GM23248 (cell line): Measurements from ENCODE around the gene COQ8B.

ENCODE experiments used
- EZH2 ChIP-seq: fragments of 200-600 bp; sonication (generic); IDR thresholded peaks from 2 replicates; pipeline ENCODE4 v1.6.1; 2018; ENCODE audit warnings: antibody characterized with exemption, mild to moderate bottlenecking; ENCODE audit not compliant: insufficient read depth, poor library complexity, severe bottlenecking
- EZH2phosphoT487 ChIP-seq: fragments of 200-600 bp; sonication (generic); IDR thresholded peaks from 2 replicates; pipeline ENCODE4 v1.6.1; 2018; ENCODE audit warnings: antibody characterized with exemption, moderate library complexity, mild to moderate bottlenecking, low read depth; ENCODE audit not compliant: insufficient read depth

GRCh38 chr19:40668991-40669614 lies 47.6 kb downstream of the COQ8B start:
- no peak for TF ChIP-seq EZH2
- TF ChIP-seq EZH2phosphoT487, result no peak
